Lower leg skin (tissue), 4 donors: Measurements from ENCODE around the gene NSUN6. TPM values are rescaled to one million over a fixed set of nuclear protein-coding genes. Genes with fewer than 3 reads are reported as not detected.

ENCODE experiments used
- DNase-seq, 2 donors: peaks; one replicate each; pipeline ENCODE4 v3.0.0-alpha.2; 2019; ENCODE audit warnings: low spot score in 2 of 2
- H3K4me3 ChIP-seq: fragments of 200-600 bp; sonication (generic); 2 replicates; pipeline ENCODE4 v1.5.1; 2017; ENCODE audit warnings: mild to moderate bottlenecking, low read depth; ENCODE audit not compliant: poor library complexity, severe bottlenecking
- POLR2A ChIP-seq, 2 donors: fragments of 450-650 bp; IDR thresholded peaks; one replicate each; pipeline ENCODE4 v1.6.1; 2016 to 2017; ENCODE audit warnings: antibody characterized with exemption in 2 of 2, mild to moderate bottlenecking in 1 of 2, moderate library complexity in 1 of 2
- WGBS, 2 donors: methylation state at CpG; one replicate each; pipeline ENCODE4 v1.1.5; 2018; 5-methylcytosine and 5-hydroxymethylcytosine counted together
- intact Hi-C: fragments of 100-400 bp; cut with DNase I; formaldehyde crosslinking; loops from one replicate; pipeline ENCODE4 v1.15.0; 2023; ENCODE audit warnings: low total_unique reads
- total RNA-seq, 4 donors: library from RNA; depleted of rRNA; stranded (reverse); fragments of >200 nt; gene quantifications; one replicate each; pipeline ENCODE4 v1.1.0, GENCODE V29; 2016
- TF ChIP-seq, protein P1 (sequence below), 3 donors: fragments of 450-650 bp; IDR thresholded peaks; one replicate each; pipeline ENCODE4 v1.5.1; 2016; ENCODE audit warnings: antibody characterized with exemption in 3 of 3, mild to moderate bottlenecking in 3 of 3, moderate library complexity in 2 of 3

Gene NSUN6, protein sequence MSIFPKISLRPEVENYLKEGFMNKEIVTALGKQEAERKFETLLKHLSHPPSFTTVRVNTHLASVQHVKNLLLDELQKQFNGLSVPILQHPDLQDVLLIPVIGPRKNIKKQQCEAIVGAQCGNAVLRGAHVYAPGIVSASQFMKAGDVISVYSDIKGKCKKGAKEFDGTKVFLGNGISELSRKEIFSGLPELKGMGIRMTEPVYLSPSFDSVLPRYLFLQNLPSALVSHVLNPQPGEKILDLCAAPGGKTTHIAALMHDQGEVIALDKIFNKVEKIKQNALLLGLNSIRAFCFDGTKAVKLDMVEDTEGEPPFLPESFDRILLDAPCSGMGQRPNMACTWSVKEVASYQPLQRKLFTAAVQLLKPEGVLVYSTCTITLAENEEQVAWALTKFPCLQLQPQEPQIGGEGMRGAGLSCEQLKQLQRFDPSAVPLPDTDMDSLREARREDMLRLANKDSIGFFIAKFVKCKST
- total RNA-seq, result 10 to 100 TPM in 1 of 4 donors, 1 to 10 TPM in 3; 5.9 to 12.8 (median 8.6) TPM

DNA sequence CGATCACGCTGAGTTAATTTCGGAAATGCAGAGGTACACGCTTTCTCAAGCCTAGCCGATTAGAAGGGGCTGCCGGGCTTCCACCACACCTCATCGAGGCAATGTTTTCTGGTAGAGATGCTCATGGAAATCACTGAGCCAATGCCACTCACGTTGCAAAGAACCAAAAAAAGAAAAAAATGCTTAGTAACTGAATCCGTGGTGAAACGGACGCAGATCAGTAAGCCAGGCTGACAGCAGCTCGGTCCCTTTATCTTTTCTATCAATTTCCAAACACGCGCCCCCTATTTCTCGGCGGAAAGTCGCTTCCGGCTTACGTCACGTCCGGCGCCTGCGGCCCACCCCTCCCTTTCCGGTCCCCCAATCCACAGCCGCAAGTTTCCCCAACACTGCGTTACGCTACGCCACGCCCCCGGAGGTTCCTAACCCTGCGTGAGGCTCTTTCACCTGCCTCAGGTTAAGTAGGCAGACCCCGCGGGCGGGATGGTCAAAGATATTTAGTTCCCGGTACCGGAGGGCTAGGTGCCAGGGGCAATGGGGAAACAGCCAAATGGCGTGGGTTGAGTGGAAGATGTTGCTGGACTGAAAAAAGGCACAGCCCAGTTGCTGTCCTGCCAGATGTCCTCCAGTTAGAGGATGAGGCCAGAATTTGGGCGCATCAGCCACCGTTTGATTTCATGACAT is at the start of gene NSUN6:
NSUN6 (minus strand) TSS at position 264 of the 684 bp plus-strand sequence. CDS start 384 bp downstream, outside the sequence.
- TF ChIP-seq, protein P1, sequence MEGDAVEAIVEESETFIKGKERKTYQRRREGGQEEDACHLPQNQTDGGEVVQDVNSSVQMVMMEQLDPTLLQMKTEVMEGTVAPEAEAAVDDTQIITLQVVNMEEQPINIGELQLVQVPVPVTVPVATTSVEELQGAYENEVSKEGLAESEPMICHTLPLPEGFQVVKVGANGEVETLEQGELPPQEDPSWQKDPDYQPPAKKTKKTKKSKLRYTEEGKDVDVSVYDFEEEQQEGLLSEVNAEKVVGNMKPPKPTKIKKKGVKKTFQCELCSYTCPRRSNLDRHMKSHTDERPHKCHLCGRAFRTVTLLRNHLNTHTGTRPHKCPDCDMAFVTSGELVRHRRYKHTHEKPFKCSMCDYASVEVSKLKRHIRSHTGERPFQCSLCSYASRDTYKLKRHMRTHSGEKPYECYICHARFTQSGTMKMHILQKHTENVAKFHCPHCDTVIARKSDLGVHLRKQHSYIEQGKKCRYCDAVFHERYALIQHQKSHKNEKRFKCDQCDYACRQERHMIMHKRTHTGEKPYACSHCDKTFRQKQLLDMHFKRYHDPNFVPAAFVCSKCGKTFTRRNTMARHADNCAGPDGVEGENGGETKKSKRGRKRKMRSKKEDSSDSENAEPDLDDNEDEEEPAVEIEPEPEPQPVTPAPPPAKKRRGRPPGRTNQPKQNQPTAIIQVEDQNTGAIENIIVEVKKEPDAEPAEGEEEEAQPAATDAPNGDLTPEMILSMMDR (IDR thresholded peaks at IDR 0.05), result no peak
- TF ChIP-seq POLR2A (IDR thresholded peaks at IDR 0.05), result no peak
- DNase-seq, result peak; percentile 91 to 99
- intact Hi-C loops, result no loop called here
- WGBS, 2 donors, result 0 to 1% methylated on average over 38 to 39 of the region's 39 CpGs
- peak within 1 kb of the TSS; percentile 62 for H3K4me3 ChIP-seq

DNA sequence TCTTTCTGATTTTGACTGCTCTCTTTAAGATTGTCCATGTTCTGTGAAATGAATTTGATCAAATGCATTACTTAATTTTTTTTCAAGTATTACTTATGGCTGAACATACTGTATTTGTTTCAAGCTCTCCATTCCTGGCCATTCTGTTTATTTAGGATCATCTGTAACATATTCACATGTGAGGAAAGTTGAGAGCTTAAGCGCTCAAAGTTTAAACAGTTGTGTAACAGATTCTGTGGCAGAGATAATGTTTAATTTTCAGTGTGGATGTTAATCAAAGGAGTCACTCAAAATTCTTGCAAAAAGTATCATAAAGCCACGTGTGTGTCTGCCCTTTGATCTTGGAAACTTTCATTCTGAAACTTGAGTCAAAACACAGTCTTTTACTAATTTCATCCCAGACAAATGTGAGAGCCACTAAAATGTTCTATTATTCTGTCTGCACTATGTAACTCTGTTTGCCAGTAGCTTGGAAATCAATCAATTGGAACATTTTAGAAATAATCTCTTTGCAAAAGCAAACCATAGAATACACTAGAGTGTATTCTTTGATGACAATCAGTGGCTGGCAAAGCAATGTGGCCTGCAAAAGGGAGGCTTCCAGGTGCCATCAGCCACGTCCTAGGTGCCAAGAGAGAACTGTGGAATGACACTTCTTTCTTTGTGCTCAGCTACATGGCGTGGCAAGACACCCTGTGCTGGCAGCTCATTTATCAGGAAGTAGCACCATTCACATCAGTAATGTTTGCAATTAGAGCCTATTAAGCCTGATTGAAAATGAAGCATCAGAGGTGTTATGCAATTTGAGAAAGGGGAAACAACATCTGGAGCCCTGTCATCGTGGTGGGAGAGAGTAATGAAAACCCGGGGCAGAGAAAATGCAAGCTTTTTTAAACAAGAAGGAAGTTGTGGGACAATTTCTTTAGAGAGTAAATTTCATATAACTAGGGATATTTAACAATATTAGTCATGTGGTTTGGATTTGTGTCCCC is 48.8 kb upstream of the NSUN6 start:
- intact Hi-C loops, result no loop called here
- H3K4me3 ChIP-seq, result no peak overlapping the region
- WGBS, 2 donors, result 43 to 56% methylated on average over 6 of the region's 6 CpGs
- TF ChIP-seq POLR2A (IDR thresholded peaks at IDR 0.05), result no peak
- TF ChIP-seq, protein P1 (IDR thresholded peaks at IDR 0.05), result no peak
- DNase-seq, result no peak

DNA sequence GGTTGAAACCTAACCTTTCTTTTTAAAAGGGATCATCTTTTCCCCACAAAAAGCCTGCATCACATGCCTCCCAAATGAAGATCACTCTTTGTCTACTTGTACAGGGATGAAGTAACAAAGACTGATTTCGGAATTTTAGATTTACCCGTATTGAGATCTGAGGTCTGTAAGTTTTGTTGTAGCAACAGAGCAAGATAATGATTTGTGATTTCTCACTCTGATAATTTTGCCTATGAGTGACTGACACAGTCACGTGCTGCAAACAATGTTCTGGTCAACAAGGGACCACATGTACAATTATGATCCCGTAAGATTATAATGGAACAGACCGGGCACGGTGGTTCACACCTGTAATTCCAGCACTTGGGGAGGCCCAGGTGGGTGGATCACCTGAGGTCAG is 39.2 kb upstream of the NSUN6 start:
- TF ChIP-seq POLR2A (IDR thresholded peaks at IDR 0.05), result no peak
- TF ChIP-seq, protein P1 (IDR thresholded peaks at IDR 0.05), result no peak
- no peak overlapping the region for H3K4me3 ChIP-seq
- WGBS, 2 donors, result 85 to 87% methylated on average over 6 of the region's 6 CpGs
- intact Hi-C loops, result no loop called here
- DNase-seq, result no peak

DNA sequence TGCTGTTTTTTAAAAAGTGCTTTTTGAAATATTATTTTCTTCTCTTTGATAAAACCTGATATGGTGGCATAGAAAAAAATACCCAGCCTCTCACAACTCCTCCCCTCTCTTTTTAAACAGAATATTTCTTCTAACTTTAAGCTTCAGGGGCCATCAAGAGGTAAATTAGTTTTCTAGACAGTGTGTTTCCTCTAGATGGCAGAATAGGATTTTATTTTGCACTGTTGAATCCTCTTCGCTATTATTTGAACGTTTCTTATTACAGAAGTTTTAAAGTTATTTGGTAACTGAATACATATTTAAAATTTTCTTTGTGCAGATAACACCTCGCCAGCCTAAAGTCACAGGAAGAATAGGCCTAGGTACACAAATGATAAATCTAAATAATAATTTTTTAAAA is 38.1 kb upstream of the NSUN6 start:
- WGBS, 2 donors, result 9 to 11% methylated on average over 3 of the region's 3 CpGs
- H3K4me3 ChIP-seq, result no peak overlapping the region
- intact Hi-C loops, result no loop called here
- no peak for DNase-seq
- no peak for TF ChIP-seq POLR2A (IDR thresholded peaks at IDR 0.05)
- TF ChIP-seq, protein P1 (IDR thresholded peaks at IDR 0.05), result no peak

DNA sequence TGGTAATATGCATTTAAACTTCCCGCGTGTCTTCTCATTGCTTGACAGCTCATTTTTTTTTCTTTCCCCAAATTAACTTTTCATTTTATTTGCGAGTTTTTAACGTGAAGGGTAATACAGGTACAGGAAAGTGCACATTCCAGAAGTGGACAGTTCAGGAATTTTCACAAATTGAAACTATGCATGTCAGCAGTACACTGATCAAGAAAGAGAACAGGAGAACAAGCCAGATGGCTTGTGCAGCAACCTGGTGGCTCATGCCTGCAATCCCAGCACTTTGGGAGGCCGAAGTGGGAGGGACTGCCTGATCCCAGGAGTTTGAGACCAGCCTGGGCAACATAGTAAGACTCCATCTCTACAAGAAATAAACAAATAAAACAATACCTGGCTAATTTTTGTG is 36.3 kb upstream of the NSUN6 start:
- DNase-seq, result no peak
- TF ChIP-seq POLR2A (IDR thresholded peaks at IDR 0.05), result no peak
- TF ChIP-seq, protein P1 (IDR thresholded peaks at IDR 0.05), result no peak
- intact Hi-C loops, result no loop called here
- no peak overlapping the region for H3K4me3 ChIP-seq
- WGBS, 2 donors, result 69 to 77% methylated on average over 5 of the region's 5 CpGs
